GM23248 (cell line): ENCODE results near the gene GCNT1. TPM values are rescaled to one million over a fixed set of nuclear protein-coding genes. Genes with fewer than 3 reads are reported as not detected.
A peak's percentile ranks its signal among the peaks of the same experiment; 100 is the strongest.

ENCODE experiments used
- DNase-seq: peaks from one replicate; pipeline ENCODE4 v3.0.0-alpha.2; 2015
- H2AFZ ChIP-seq: fragments of 200-600 bp; sonication (generic); 2 replicates; pipeline ENCODE4 v1.6.1; 2016; ENCODE audit warnings: antibody characterized with exemption
- H3F3A ChIP-seq: fragments of 200-600 bp; sonication (generic); 2 replicates; pipeline ENCODE4 v1.6.1; 2016; ENCODE audit warnings: mild to moderate bottlenecking, antibody characterized with exemption, mixed run types; ENCODE audit not compliant: insufficient read depth
- H3K27ac ChIP-seq: fragments of 200-600 bp; sonication (generic); 2 replicates; pipeline ENCODE4 v1.5.1; 2016; ENCODE audit warnings: mild to moderate bottlenecking
- H3K27me3 ChIP-seq: fragments of 200-600 bp; sonication (generic); replicated peaks from 2 replicates; pipeline ENCODE4 v1.6.1; 2016; ENCODE audit warnings: mild to moderate bottlenecking; ENCODE audit not compliant: insufficient read depth
- H3K36me3 ChIP-seq: fragments of 200-600 bp; sonication (generic); 2 replicates; pipeline ENCODE4 v1.6.1; 2016; ENCODE audit warnings: low read depth, mild to moderate bottlenecking
- H3K4me1 ChIP-seq: fragments of 200-600 bp; sonication (generic); 2 replicates; pipeline ENCODE4 v1.6.1; 2016; ENCODE audit warnings: mild to moderate bottlenecking; ENCODE audit not compliant: insufficient read depth
- H3K4me2 ChIP-seq: fragments of 200-600 bp; sonication (generic); one replicate; pipeline ENCODE4 v1.6.1; 2016; ENCODE audit warnings: mild to moderate bottlenecking; ENCODE audit not compliant: unreplicated experiment
- H3K4me3 ChIP-seq: fragments of 200-600 bp; sonication (generic); 2 replicates; pipeline ENCODE4 v1.5.1; 2016; ENCODE audit warnings: mild to moderate bottlenecking
- H3K79me2 ChIP-seq: fragments of 200-600 bp; sonication (generic); 2 replicates; pipeline ENCODE4 v1.6.1; 2016; ENCODE audit warnings: mild to moderate bottlenecking; ENCODE audit not compliant: insufficient read depth
- H3K9ac ChIP-seq: fragments of 200-600 bp; sonication (generic); 2 replicates; pipeline ENCODE4 v1.6.1; 2016; ENCODE audit warnings: mild to moderate bottlenecking
- H3K9me2 ChIP-seq: fragments of 200-600 bp; sonication (generic); 2 replicates; pipeline ENCODE4 v1.6.1; 2016; ENCODE audit warnings: mixed run types, mild to moderate bottlenecking, moderate library complexity; ENCODE audit not compliant: insufficient read depth
- H3K9me3 ChIP-seq: fragments of 200-600 bp; sonication (generic); one replicate; pipeline ENCODE4 v1.6.1; 2017; ENCODE audit warnings: low read depth
- H4K20me1 ChIP-seq: fragments of 200-600 bp; sonication (generic); 2 replicates; pipeline ENCODE4 v1.6.0; 2016; ENCODE audit not compliant: insufficient read depth
- EZH2 ChIP-seq: fragments of 200-600 bp; sonication (generic); IDR thresholded peaks from 2 replicates; pipeline ENCODE4 v1.6.1; 2018; ENCODE audit warnings: antibody characterized with exemption, mild to moderate bottlenecking; ENCODE audit not compliant: insufficient read depth, poor library complexity, severe bottlenecking
- EZH2phosphoT487 ChIP-seq: fragments of 200-600 bp; sonication (generic); IDR thresholded peaks from 2 replicates; pipeline ENCODE4 v1.6.1; 2018; ENCODE audit warnings: antibody characterized with exemption, moderate library complexity, mild to moderate bottlenecking, low read depth; ENCODE audit not compliant: insufficient read depth
- WGBS, 2 experiments: methylation state at CpG; one replicate each; pipeline ENCODE4 v1.1.6; 2015 to 2017; ENCODE audit warnings: low lambda C conversion rate in 2 of 2, low coverage in 1 of 2; ENCODE audit errors: missing lambda C conversion rate in 2 of 2; 5-methylcytosine and 5-hydroxymethylcytosine counted together
- in situ Hi-C: fragments of 300-500 bp; cut with MboI; formaldehyde crosslinking; loops from 2 replicates; pipeline ENCODE4 v1.15.0; 2020
- polyA plus RNA-seq: library from polyadenylated mRNA; unstranded; fragments of >200 nt; fragmentation: Nextera tagmentation; extraction: Ambion mirVana; gene quantifications from 2 replicates; pipeline ENCODE4 v1.2.1, GENCODE V29; 2016
- total RNA-seq: library from RNA; depleted of rRNA; stranded (reverse); fragments of >200 nt; shearing (Covaris generic); gene quantifications from 2 replicates; pipeline ENCODE4 v1.2.3, GENCODE V29; 2014

GCNT1 gene
- total and polyA plus RNA-seq, 2 experiments from 2014 or later: 8.5 to 15.2 TPM

DNA sequence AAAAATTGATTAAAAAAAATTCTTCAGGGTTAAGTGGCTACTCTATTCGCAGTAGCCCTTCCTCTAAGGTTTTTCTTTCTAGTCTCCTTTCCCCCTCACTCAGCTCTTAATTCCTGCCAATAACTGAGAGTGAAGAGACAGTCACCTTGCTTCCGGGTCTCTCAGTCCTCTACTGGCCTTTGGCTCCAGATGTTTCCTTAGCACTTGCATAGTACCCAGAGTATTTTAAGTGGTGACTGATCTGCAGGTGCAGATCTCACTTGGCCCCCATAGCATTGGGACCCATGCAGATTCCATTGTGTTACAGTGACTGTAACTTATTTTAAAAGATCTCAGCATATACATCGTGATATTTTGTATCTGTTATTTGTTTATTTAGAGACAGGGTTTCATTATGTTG lies 66.2 kb downstream of the GCNT1 start:
- 94% methylated on average over 3 of the region's 3 CpGs for WGBS, 2 experiments
- no peak overlapping the region for H3K4me3 ChIP-seq
- in situ Hi-C loops: no loop called here
- no peaks in the 10 kb centered on the region for H4K20me1 ChIP-seq
- no peak for DNase-seq
- TF ChIP-seq EZH2 (no peak), EZH2phosphoT487 (no peak)
- no peaks in the 10 kb centered on the region for H3K79me2 ChIP-seq
- no peaks in the 10 kb centered on the region for H3K9me3 ChIP-seq
- no peaks in the 10 kb centered on the region for H3K36me3 ChIP-seq
- no peak overlapping the region for H3K9ac ChIP-seq
- H2AFZ ChIP-seq: no peak overlapping the region
- H3K27me3 ChIP-seq: no peaks in the 10 kb centered on the region
- H3K27ac ChIP-seq: no peak overlapping the region
- H3K4me1 ChIP-seq: peaks cover 11% of the 10 kb centered on the region; the same call in 1 of the 2 replicates
- peaks cover 13% of the 10 kb centered on the region; the same call in 1 of the 2 replicates for H3F3A ChIP-seq
- H3K9me2 ChIP-seq: no peaks in the 10 kb centered on the region
- H3K4me2 ChIP-seq: no peak overlapping the region

DNA sequence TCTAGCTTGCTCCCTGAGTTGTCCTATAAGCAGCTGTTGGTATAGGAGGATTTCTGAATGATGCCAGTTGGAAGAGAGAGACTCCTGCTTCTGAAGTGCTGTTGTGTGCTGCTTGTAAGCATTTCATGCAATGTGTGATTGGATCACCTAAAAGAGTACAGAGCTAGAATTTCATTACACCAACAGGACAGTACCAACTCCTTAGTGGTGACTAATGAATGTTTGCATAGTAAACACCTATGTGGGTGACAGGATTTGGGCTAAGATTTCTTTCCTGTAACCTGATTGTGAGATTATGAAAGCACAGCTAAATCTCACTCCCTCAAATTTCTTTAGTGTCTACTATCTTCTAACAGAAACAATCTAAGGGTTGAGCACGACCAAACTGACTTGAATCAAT lies 67.0 kb downstream of the GCNT1 start:
- in situ Hi-C loops: no loop called here
- H3K9ac ChIP-seq: no peak overlapping the region
- peak; percentile 17 for DNase-seq
- no peaks in the 10 kb centered on the region for H4K20me1 ChIP-seq
- no peaks in the 10 kb centered on the region for H3K79me2 ChIP-seq
- 55 to 56% methylated on average over 1 of the region's 1 CpG for WGBS, 2 experiments
- no peaks in the 10 kb centered on the region for H3K36me3 ChIP-seq
- H3K4me3 ChIP-seq: no peak overlapping the region
- H3K4me1 ChIP-seq: peaks cover 19% of the 10 kb centered on the region
- H3K27ac ChIP-seq: no peak overlapping the region
- H3K27me3 ChIP-seq: no peaks in the 10 kb centered on the region
- no peak overlapping the region for H2AFZ ChIP-seq
- TF ChIP-seq EZH2 (no peak), EZH2phosphoT487 (no peak)
- H3K9me3 ChIP-seq: no peaks in the 10 kb centered on the region
- peaks cover 13% of the 10 kb centered on the region; the same call in 1 of the 2 replicates for H3F3A ChIP-seq
- peak overlapping the region; percentile 8 for H3K4me2 ChIP-seq
- no peaks in the 10 kb centered on the region for H3K9me2 ChIP-seq

DNA sequence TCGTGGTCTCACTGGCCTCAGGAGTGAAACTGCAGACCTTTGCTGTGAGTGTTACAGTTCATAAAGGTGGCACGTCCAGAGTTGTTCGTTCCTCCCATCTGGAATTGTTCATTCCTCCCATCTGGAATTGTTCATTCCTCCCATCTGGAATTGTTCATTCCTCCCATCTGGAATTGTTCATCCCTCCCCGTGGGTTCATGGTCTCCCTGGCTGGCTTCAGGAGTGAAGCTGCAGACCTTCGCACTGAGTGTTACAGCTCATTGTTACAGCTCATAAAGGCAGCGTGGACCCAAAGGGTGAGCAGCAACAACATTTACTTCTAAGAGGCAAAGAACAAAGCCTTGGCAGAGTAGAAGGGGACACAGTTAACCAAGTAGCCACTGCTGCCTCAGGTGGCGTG lies 69.1 kb downstream of the GCNT1 start:
- Histone ChIP-seq H3K79me2 (no peaks in the 10 kb centered on the region), H3K27ac (no peak overlapping the region), H3K4me1 (peaks cover 27% of the 10 kb centered on the region), H3K9me2 (no peaks in the 10 kb centered on the region), H3K9me3 (no peaks in the 10 kb centered on the region), H3K4me3 (no peak overlapping the region), H2AFZ (no peak overlapping the region), H3F3A (peaks cover 15% of the 10 kb centered on the region; the same call in 1 of the 2 replicates), H3K27me3 (no peaks in the 10 kb centered on the region), H3K36me3 (no peaks in the 10 kb centered on the region), H4K20me1 (no peaks in the 10 kb centered on the region), H3K9ac (no peak overlapping the region), H3K4me2 (no peak overlapping the region)
- DNase-seq: peak; percentile 49
- in situ Hi-C loops: no loop called here
- 5% methylated on average over 7 of the region's 7 CpGs for WGBS, 2 experiments
- no peak for TF ChIP-seq EZH2
- no peak for TF ChIP-seq EZH2phosphoT487

DNA sequence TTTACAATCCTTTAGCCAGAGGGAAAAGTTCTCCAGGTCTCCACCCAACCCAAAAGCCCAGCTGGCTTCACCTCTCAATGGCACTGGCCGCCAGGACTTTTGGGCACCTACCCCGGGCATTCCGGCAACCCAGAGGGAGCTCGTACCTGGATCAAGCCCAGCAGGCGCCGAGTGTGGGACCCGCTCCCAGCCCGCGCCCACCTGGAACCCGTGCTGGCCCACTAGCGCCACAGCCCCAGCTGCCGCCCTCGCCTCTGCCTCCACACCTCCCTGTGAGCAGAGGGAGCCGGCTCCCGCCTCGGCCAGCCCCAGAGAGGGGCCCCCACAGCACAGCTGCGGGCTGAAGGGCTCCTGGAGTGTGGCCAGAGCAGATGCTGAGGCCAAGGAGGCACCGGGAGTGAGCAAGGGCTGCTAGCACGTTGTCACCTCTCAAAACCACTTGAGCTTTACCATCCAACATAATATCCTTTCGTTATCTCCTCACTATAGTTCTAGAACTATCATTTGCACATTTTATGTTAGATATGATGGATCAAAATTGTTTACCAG lies 69.7 kb downstream of the GCNT1 start:
- WGBS, 2 experiments: 64 to 78% methylated on average over 15 to 20 of the region's 20 CpGs
- no peaks in the 10 kb centered on the region for H3K9me2 ChIP-seq
- no peak overlapping the region for H2AFZ ChIP-seq
- in situ Hi-C loops: no loop called here
- DNase-seq: no peak
- H3K36me3 ChIP-seq: no peaks in the 10 kb centered on the region
- peaks cover 34% of the 10 kb centered on the region for H3K4me1 ChIP-seq
- no peak overlapping the region for H3K9ac ChIP-seq
- no peaks in the 10 kb centered on the region for H4K20me1 ChIP-seq
- TF ChIP-seq EZH2phosphoT487 (no peak), EZH2 (no peak)
- no peaks in the 10 kb centered on the region for H3K27me3 ChIP-seq
- no peak overlapping the region for H3K27ac ChIP-seq
- no peak overlapping the region for H3K4me2 ChIP-seq
- H3F3A ChIP-seq: peaks cover 20% of the 10 kb centered on the region; the same call in 1 of the 2 replicates
- no peak overlapping the region for H3K4me3 ChIP-seq
- no peaks in the 10 kb centered on the region for H3K79me2 ChIP-seq
- no peaks in the 10 kb centered on the region for H3K9me3 ChIP-seq
